ES-I3 (cell line): ENCODE measurements around the gene IFNE.

Source experiments
- H3K36me3 ChIP-seq: 2 replicates; pipeline ENCODE4 v1.6.1; 2013; ENCODE audit warnings: mild to moderate bottlenecking, low read length, control low read depth, moderate library complexity; ENCODE audit not compliant: insufficient read depth
- H3K4me1 ChIP-seq: 2 replicates; pipeline ENCODE4 v1.6.1; 2013; ENCODE audit warnings: mild to moderate bottlenecking, control low read depth, low read length; ENCODE audit not compliant: insufficient read depth
- H3K9ac ChIP-seq: 2 replicates; pipeline ENCODE4 v1.6.1; 2013; ENCODE audit warnings: low read depth, mild to moderate bottlenecking, low read length, moderate library complexity
- H3K9me3 ChIP-seq: 2 replicates; pipeline ENCODE4 v1.6.1; 2013; ENCODE audit warnings: mild to moderate bottlenecking, low read length, moderate library complexity; ENCODE audit not compliant: control insufficient read depth, insufficient read depth

IFNE gene

GRCh38 chr9:21482213-21482612 lies at the start of gene IFNE:
TSS of gene IFNE (minus strand) at chr9:21482313. CDS start at chr9:21481694, 619 bp downstream.
- no peaks in the 10 kb centered on the region for H3K9me3 ChIP-seq
- H3K36me3 ChIP-seq, result no peaks in the 10 kb centered on the region
- no peaks in the 10 kb centered on the region for H3K4me1 ChIP-seq
- H3K9ac ChIP-seq, result no peak within 1 kb of the TSS

GRCh38 chr9:21528123-21528808 lies 46.2 kb upstream of the IFNE start:
- Histone ChIP-seq H3K4me1 (no peaks in the 10 kb centered on the region), H3K9me3 (peaks cover 4% of the 10 kb centered on the region; the same call in 1 of the 2 replicates), H3K36me3 (peaks cover 5% of the 10 kb centered on the region), H3K9ac (no peak overlapping the region)

GRCh38 chr9:21527579-21527978 lies 45.5 kb upstream of the IFNE start:
- H3K9me3 ChIP-seq, result peaks cover 4% of the 10 kb centered on the region; the same call in 1 of the 2 replicates
- peaks cover 5% of the 10 kb centered on the region for H3K36me3 ChIP-seq

GRCh38 chr9:21525174-21525573 lies 43.1 kb upstream of the IFNE start:
- Histone ChIP-seq H3K36me3 (peaks cover 5% of the 10 kb centered on the region), H3K9me3 (peaks cover 4% of the 10 kb centered on the region; the same call in 1 of the 2 replicates), H3K4me1 (no peaks in the 10 kb centered on the region), H3K9ac (no peak overlapping the region)

More at GRCh38 chr9:21527579-21527978, 45.5 kb upstream of the IFNE start:
- H3K4me1 ChIP-seq, result no peaks in the 10 kb centered on the region
- no peak overlapping the region for H3K9ac ChIP-seq

- H3K9me3 ChIP-seq, result peaks cover 4% of the 10 kb centered on the region; the same call in 1 of the 2 replicates
- no peak overlapping the region for H3K9ac ChIP-seq
- H3K36me3 ChIP-seq, result peaks cover 5% of the 10 kb centered on the region
- H3K4me1 ChIP-seq, result no peaks in the 10 kb centered on the region
Measured at GRCh38 chr9:21524099-21524830, 42.2 kb upstream of the IFNE start.

- Histone ChIP-seq H3K9me3 (peaks cover 4% of the 10 kb centered on the region; the same call in 1 of the 2 replicates), H3K36me3 (peaks cover 5% of the 10 kb centered on the region), H3K4me1 (no peaks in the 10 kb centered on the region), H3K9ac (no peak overlapping the region)
Measured at GRCh38 chr9:21523021-21524014, 41.2 kb upstream of the IFNE start.

GRCh38 chr9:21522348-21522747 lies 40.2 kb upstream of the IFNE start:
- Histone ChIP-seq H3K36me3 (peaks cover 1% of the 10 kb centered on the region; the same call in 1 of the 2 replicates), H3K9me3 (peaks cover 4% of the 10 kb centered on the region; the same call in 1 of the 2 replicates), H3K4me1 (no peaks in the 10 kb centered on the region), H3K9ac (no peak overlapping the region)

- H3K36me3 ChIP-seq, result no peaks in the 10 kb centered on the region
- no peaks in the 10 kb centered on the region for H3K4me1 ChIP-seq
- peaks cover 3% of the 10 kb centered on the region; the same call in 1 of the 2 replicates for H3K9me3 ChIP-seq
- H3K9ac ChIP-seq, result no peak overlapping the region
Measured at GRCh38 chr9:21521448-21521847, 39.3 kb upstream of the IFNE start.

GRCh38 chr9:21520501-21521228 lies 38.6 kb upstream of the IFNE start:
- Histone ChIP-seq H3K4me1 (no peaks in the 10 kb centered on the region), H3K9me3 (no peaks in the 10 kb centered on the region; the same call in 1 of the 2 replicates), H3K9ac (no peak overlapping the region), H3K36me3 (no peaks in the 10 kb centered on the region)

- no peaks in the 10 kb centered on the region; the same call in 1 of the 2 replicates for H3K9me3 ChIP-seq
- no peak overlapping the region for H3K9ac ChIP-seq
- H3K36me3 ChIP-seq, result no peaks in the 10 kb centered on the region
- H3K4me1 ChIP-seq, result no peaks in the 10 kb centered on the region
Measured at GRCh38 chr9:21519855-21520434, 37.8 kb upstream of the IFNE start.

- Histone ChIP-seq H3K9ac (no peak overlapping the region), H3K36me3 (no peaks in the 10 kb centered on the region), H3K4me1 (no peaks in the 10 kb centered on the region), H3K9me3 (no peaks in the 10 kb centered on the region)
Measured at GRCh38 chr9:21516796-21517195, 34.7 kb upstream of the IFNE start.

- Histone ChIP-seq H3K36me3 (no peaks in the 10 kb centered on the region), H3K9ac (no peak overlapping the region), H3K4me1 (no peaks in the 10 kb centered on the region), H3K9me3 (no peaks in the 10 kb centered on the region)
Measured at GRCh38 chr9:21513431-21513830, 31.3 kb upstream of the IFNE start.

GRCh38 chr9:21510806-21511205 lies 28.7 kb upstream of the IFNE start:
- Histone ChIP-seq H3K9me3 (no peaks in the 10 kb centered on the region), H3K9ac (no peak overlapping the region), H3K36me3 (no peaks in the 10 kb centered on the region), H3K4me1 (peaks cover 11% of the 10 kb centered on the region; the same call in 1 of the 2 replicates)
